DND-41 (cell line): ENCODE results near the gene ZCCHC14.
A peak's percentile ranks its signal among the peaks of the same experiment; 100 is the strongest.

Experiments used
- ATAC-seq: fragments of 200-7000 bp; cut with Tn5 transposase; 3 replicates; pipeline ENCODE4 v1.9.1; 2021; ENCODE audit warnings: low read depth; ENCODE audit not compliant: insufficient read depth
- DNase-seq: peaks from one replicate; pipeline ENCODE4 v3.0.0-alpha.2; 2020
- H2AFZ ChIP-seq: 2 replicates; pipeline ENCODE4 v1.6.0; 2012; ENCODE audit warnings: low read depth, low read length
- H3K27ac ChIP-seq: 2 replicates; pipeline ENCODE4 v1.5.1; 2012; ENCODE audit warnings: low read length, inconsistent platforms
- H3K27me3 ChIP-seq: fragments of 200-600 bp; sonication (generic); 2 replicates; pipeline ENCODE4 v1.6.0; 2012; ENCODE audit warnings: low read length, mild to moderate bottlenecking, inconsistent platforms; ENCODE audit not compliant: insufficient read depth, poor library complexity
- H3K36me3 ChIP-seq: 2 replicates; pipeline ENCODE4 v1.5.1; 2012; ENCODE audit warnings: low read length, inconsistent platforms; ENCODE audit not compliant: insufficient read depth
- H3K4me1 ChIP-seq: 2 replicates; pipeline ENCODE4 v1.5.1; 2012; ENCODE audit warnings: mild to moderate bottlenecking, low read length; ENCODE audit not compliant: insufficient read depth
- H3K4me2 ChIP-seq: 2 replicates; pipeline ENCODE4 v1.6.0; 2012; ENCODE audit warnings: mild to moderate bottlenecking, moderate library complexity, low read length, inconsistent platforms; ENCODE audit not compliant: insufficient read depth
- H3K4me3 ChIP-seq, 2 experiments: fragments of 200-600 bp in 1 of 2; shearing (Covaris generic) in 1 of 2; 2 replicates each; pipeline ENCODE4 v1.5.1; 2012 to 2016; ENCODE audit warnings: inconsistent platforms in 2 of 2, low read length in 2 of 2, mild to moderate bottlenecking in 2 of 2, low read depth in 1 of 2, moderate library complexity in 1 of 2
- H3K79me2 ChIP-seq: 2 replicates; pipeline ENCODE4 v1.6.0; 2012; ENCODE audit warnings: low read length, inconsistent platforms; ENCODE audit not compliant: insufficient read depth
- H3K9ac ChIP-seq: 2 replicates; pipeline ENCODE4 v1.6.0; 2012; ENCODE audit warnings: low read depth, mild to moderate bottlenecking, inconsistent platforms, low read length, moderate library complexity
- H3K9me3 ChIP-seq: 2 replicates; pipeline ENCODE4 v1.5.1; 2012; ENCODE audit warnings: low read length, moderate library complexity, mild to moderate bottlenecking, inconsistent platforms; ENCODE audit not compliant: insufficient read depth, severe bottlenecking
- H4K20me1 ChIP-seq: 2 replicates; pipeline ENCODE4 v1.6.0; 2012; ENCODE audit warnings: low read length; ENCODE audit not compliant: insufficient read depth
- CTCF ChIP-seq: IDR thresholded peaks from 2 replicates; pipeline ENCODE4 v1.5.1; 2012; ENCODE audit warnings: borderline replicate concordance, low read length, moderate library complexity, mild to moderate bottlenecking; ENCODE audit not compliant: poor library complexity, severe bottlenecking; ENCODE audit errors: extremely low read depth
- EZH2 ChIP-seq: IDR thresholded peaks from 3 replicates; pipeline ENCODE4 v1.6.1; 2012; ENCODE audit warnings: borderline replicate concordance, low read depth, mild to moderate bottlenecking, moderate library complexity, low read length, inconsistent platforms; ENCODE audit not compliant: severe bottlenecking

Gene ZCCHC14

GRCh38 chr16:87392821-87393679 lies 99.8 kb downstream of the ZCCHC14 start:
- H3K4me1 ChIP-seq = peaks cover 51% of the 10 kb centered on the region
- H3K9ac ChIP-seq = peak overlapping the region; percentile 97
- H3K27me3 ChIP-seq = no peaks in the 10 kb centered on the region
- H3K9me3 ChIP-seq = no peaks in the 10 kb centered on the region
- peaks cover 76% of the 10 kb centered on the region for H3K79me2 ChIP-seq
- DNase-seq (peak; percentile 50), ATAC-seq (0 out of 3 replicates have a peak, but pooled peaks have one; percentile 17)
- peak overlapping the region; percentile 51 for H3K27ac ChIP-seq
- peak overlapping the region; percentile 96 for H3K4me2 ChIP-seq
- H3K4me3 ChIP-seq = peak overlapping the region; percentile 61 to 68; a peak in 3 of 4 replicates
- TF ChIP-seq EZH2 (no peak), CTCF (peak; percentile 48)
- H2AFZ ChIP-seq = peak overlapping the region; percentile 23; the same call in 1 of the 2 replicates
- H4K20me1 ChIP-seq = peaks cover 30% of the 10 kb centered on the region
- peaks cover 5% of the 10 kb centered on the region; the same call in 1 of the 2 replicates for H3K36me3 ChIP-seq

GRCh38 chr16:87391950-87392820 lies 100.6 kb downstream of the ZCCHC14 start, which contains the start of gene MAP1LC3B:
Gene MAP1LC3B, plus strand, starts transcription at chr16:87392336. Its CDS starts 92 bp downstream, at chr16:87392428.
- Histone ChIP-seq H2AFZ (peak within 1 kb of the TSS; percentile 73), H3K9me3 (no peaks in the 10 kb centered on the region), H3K36me3 (peaks cover 5% of the 10 kb centered on the region; the same call in 1 of the 2 replicates), H3K79me2 (peaks cover 71% of the 10 kb centered on the region), H3K27ac (peak within 1 kb of the TSS; percentile 96), H3K4me1 (peaks cover 60% of the 10 kb centered on the region), H3K9ac (peak within 1 kb of the TSS; percentile 97), H3K4me3 (peak within 1 kb of the TSS; percentile 61 to 68), H4K20me1 (peaks cover 29% of the 10 kb centered on the region), H3K27me3 (no peaks in the 10 kb centered on the region), H3K4me2 (peak within 1 kb of the TSS; percentile 96)
- TF ChIP-seq EZH2 (no peak), CTCF (no peak)
- ATAC-seq (peak; percentile 81), DNase-seq (peak; percentile 97)

GRCh38 chr16:87391324-87391949 lies 101.4 kb downstream of the ZCCHC14 start:
- TF ChIP-seq CTCF = no peak
- H3K79me2 ChIP-seq = peaks cover 69% of the 10 kb centered on the region
- no peaks in the 10 kb centered on the region for H3K9me3 ChIP-seq
- peak overlapping the region; percentile 56 to 61 for H3K4me3 ChIP-seq
- no peak for ATAC-seq
- peaks cover 5% of the 10 kb centered on the region; the same call in 1 of the 2 replicates for H3K36me3 ChIP-seq
- peak overlapping the region; percentile 96 for H3K27ac ChIP-seq
- H3K9ac ChIP-seq = peak overlapping the region; percentile 97
- H2AFZ ChIP-seq = peak overlapping the region; percentile 73
- peaks cover 28% of the 10 kb centered on the region for H4K20me1 ChIP-seq
- H3K27me3 ChIP-seq = no peaks in the 10 kb centered on the region
- H3K4me1 ChIP-seq = peaks cover 67% of the 10 kb centered on the region
- peak overlapping the region; percentile 77 for H3K4me2 ChIP-seq
- DNase-seq = no peak
